Stimulated activated CD8-positive, alpha-beta memory T cell treated with anti-CD3 and anti-CD28 coated beads, Interleukin-12 subunit alpha, Interleukin-12 subunit beta, amount 100 ng/mL, for 24 hours (primary cell): Measurements from ENCODE around the gene PVALEF.

ENCODE experiments used
- DNase-seq: peaks from one replicate; pipeline ENCODE4 v3.0.0-alpha.2; 2020; ENCODE audit errors: extremely low read depth

PVALEF gene

DNA sequence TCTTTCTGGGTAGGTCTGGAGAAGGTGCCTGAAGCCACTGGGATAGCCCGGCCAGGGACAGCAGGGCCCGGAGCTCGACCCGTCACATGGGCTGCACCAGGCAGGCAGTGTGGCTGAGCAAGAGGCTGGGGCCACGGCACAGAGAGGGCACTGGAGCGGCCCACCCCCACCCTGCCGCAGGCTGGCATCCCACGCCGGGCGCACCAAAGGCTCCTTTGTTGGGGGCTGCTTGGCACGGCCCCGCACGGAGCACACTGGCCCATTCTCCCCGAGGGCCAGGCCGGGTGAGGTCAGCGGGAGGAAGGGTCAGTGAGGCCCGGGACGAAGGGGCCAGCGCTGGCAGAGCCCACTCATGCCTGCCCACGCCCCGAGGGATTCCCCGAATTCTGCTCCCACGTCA lies 36.5 kb upstream of the PVALEF start:
- no peak for DNase-seq

DNA sequence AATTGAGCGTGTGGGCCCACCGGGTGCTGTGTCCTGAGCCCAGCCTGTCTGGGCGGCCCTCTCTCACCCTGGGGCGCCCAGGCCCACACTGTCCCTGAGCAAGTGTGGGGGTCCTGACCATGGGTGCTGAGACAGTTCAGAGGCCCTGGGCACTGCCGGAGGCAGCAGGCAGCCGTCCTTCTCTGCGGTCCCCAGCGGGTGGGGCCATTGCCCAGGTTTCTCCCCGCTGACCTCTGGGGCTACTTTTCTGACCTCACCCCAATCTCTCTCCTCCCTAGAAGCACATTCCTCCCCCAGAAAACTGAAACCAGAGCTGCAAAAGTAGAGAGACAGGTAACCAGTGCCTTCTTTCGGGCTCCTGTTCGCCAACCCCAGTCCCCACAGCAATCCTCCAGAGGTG lies 36.0 kb upstream of the PVALEF start:
- no peak for DNase-seq

DNA sequence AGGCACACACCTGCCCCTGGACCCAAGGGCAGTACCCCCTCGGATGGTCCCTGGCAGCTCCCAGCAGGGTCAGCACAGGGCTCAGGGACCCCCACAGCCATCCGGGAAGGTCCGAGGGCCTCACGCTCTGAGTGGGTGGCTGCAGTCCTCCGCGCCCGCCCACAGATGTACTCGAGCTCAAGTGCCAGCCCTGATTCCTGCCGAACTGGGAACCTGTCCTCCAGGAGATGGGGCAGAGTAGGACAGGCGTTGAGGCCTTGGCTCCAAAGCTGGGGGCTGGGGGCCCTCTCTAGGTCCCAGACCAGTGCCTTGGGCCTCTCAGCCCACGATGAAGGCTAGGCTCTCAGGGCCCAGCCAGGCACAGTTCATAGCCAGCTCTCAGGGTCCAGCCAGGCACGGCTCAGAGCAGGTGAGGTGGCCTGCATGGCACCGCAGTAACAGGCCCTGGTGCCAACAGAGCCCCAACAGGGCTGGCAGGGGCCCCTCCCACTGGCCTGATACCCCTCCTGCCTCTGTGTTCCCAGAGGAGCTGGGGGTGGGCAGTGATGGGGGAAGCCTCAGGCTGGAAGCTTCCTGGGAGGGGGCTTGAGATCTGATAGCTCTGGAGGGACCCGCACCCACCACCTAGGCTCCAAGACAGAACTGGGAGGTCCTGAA lies 35.5 kb upstream of the PVALEF start:
- no peak for DNase-seq

DNA sequence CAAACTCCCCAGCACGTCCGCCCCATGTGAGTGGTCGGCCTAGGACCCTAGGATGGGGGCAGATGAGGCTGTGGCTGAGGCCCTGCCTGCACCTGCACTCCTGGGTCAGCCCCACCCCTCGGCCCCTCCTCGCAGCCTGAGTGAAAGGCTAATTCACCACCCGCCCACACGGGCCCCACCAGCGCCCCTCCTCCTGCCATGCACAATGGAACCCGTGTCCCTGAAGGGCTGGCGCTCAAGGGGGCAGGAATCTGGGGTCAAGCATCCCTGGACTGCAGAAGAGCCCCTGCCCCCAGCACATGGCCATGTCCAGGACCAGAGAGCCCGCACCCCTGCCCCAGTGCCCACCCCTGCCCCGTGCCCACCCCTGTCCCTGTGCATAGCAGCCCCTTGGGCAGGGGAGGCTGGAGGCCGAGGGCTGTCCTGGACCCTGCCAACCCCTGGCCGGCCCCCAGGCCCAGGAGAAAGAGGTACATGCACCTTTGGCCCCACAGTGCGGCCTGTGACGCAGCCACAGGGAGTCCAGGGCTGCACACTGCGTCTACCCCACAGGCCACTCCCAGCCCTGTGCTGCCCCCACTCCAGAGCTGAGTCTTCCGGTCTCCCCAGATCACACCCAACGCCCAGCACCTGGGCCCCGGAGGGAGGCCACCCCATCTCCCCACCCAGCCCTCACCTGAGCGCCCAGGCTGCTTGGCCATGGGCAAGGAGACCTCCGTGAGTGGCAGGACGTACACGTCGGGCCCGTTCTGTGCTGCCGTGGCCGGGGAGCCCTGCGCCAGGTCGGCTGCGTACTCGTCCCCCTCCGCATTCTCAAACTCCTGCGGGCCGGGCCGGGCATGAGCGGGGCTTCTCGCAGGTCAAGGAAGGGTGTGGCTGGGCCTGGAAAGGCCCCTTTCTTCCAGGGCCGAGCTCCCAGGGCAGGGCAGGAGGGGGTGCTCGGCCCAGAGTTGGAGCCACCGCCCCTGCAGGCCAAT lies 34.6 kb upstream of the PVALEF start:
- DNase-seq, result no peak

DNA sequence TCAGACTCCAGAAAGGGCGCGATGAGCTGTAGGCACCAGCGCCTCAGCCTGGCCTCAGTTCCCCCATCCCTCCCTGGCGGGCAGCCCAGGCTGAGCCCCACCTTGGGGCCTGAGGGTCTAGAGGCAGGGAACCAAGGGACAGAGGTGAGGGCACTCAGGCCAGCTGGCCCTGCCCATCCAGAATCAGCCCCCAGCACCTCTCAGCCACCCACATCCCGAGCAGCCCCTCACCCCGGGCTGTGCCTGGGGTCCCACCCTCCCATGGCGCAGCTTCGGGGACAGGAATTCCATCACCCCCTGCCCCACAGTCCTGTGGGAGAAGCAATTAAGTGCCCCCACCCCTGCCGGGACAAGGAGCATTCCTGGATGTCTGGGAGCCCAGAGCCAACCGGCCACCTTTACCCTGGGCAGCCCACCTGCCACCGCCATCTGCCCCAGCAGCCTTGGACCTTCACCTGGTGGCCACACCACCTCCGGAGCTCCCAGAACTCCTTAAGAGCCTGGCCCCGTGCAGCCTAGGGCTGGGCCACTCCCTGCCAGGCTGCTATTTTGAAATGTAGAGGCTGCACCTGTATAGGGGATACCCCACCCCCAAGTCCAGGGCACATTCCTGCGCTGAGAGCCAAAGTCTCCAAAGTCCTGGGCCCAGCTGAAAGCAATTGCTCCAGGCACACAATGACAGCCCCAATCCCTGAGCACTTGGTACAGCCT lies 33.7 kb upstream of the PVALEF start:
- no peak for DNase-seq

DNA sequence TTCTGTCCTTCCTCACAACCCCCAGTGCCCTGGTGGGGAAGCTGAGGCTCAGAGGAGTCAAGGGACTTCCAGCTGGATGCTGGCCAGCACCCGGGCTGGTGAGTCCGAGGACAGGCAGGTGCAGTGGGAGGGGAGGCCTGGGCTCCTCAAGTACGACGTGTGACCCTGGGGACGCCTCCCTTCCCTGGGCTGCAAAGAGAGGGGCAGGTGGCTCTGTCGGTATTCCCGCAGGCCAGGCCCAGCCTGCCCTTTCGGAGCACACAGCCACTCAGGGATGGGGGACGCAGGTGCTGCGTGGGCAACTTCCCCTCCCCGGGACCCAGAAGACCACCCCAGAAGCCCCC lies 33.1 kb upstream of the PVALEF start:
- DNase-seq, result no peak

DNA sequence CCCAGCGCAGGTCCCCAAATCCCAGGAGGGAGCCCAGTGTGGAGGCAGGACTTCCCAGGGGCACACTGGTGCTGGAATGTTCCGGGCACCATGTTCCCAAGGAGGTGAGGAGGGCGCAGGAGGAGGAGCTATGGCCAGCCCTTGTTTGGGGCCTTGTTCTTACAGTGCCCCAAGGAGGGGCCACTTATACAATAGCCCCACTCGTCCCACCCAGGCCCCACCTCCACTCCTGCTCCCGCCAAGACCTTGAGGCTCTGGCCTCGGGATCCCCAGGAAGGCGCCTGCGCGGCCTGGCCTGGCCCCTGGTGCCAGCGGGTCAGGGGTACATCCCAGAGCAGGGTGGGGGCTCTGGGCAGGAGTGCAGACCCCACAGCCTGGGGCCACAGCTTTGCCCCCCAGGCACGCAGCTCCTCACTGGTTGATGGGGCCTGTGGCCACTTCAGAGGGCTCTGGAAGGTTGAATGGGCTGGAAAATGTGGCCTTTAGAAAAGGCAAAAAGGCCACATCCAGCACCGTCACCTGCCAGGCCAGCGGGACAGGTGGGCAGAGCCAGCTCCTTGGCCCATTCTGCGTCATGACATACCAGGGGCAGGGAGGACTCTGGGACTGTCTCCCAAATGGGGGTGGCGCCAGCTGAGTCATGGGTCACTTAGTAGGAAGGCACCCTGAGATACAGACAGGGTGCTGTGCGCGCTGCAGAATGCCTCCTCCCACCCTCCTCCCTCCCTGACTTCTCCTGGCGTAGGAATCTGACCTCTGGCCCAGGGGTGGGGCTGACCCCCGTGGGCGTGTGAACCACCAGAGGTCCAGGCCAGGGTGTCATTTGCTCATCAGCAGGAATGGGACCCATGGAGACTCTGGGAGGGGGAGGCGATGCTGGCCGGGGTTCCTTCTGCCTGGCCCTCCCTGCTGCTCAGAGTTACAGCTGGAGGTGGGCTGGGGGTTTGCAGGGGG lies 32.3 kb upstream of the PVALEF start:
- DNase-seq, result no peak

DNA sequence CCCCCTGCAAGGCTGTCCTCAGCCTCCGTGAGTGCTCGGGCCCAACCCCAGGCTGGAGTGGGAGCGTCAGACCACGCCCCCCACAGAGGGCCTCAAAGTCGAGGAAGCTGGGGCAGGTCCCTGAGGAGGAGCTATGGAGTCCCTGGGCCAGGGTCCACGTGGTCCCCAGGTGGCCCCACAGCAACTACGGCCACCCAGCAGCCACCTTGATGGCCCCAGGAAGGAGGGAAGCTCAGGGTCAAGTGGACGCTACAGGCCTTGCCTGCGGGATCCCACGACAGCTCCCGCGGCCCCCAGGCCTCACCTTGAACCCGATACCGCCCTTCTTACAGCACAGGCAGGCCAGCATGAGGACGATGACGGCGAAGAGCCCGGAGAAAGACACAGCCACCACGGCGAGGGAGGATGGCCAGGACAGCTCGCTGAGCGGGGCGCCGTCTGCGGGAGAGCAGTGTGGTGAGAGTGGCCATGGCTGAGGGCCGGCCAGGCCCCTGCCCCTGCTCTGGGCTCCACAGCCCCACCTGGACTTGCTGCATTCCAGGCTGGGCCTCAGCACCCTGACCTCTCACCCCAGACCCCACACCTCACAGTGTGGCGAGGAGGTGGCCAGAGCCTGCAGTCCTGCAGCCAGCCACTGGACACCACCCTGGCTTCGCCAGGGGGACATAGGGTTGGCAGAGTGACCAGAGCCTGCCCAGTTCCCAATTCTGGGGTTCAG lies 31.1 kb upstream of the PVALEF start:
- no peak for DNase-seq

DNA sequence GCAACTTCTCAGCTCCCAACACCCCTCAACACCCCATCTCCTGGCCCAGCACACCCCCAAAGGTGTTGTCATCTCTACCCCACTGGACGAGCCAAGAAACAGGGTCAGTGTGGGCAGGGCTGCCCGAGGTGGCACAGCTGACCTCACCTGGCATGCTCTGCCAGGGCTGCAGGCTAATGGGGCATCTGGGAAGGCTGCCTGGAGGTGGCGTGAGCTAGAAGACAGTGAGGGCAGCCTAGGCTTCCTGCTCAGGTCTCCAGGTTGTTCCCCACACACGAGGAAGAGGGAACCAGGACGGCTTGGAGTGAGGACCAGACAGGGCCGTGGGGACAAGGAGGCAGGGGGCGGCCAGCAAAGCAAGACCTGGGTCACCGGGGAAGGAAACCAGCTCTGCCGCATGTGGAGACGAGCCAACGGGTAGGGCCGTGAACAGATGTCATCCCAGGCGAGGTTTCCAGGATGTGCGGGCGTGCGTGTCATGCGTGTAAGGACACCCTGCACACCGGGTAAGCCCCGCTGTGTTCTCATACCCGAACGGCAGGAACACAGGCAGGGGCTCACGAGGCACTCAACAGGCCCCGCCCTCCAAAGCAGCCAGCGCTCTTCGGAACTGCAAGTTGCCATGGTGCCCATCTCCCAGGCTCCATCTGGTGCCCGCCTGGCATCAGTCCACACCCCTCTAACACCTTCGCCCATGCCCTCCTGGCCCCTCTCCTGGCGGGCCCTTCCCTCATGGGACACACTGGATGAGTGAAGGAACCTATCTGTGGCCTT lies 29.6 kb upstream of the PVALEF start:
- no peak for DNase-seq

DNA sequence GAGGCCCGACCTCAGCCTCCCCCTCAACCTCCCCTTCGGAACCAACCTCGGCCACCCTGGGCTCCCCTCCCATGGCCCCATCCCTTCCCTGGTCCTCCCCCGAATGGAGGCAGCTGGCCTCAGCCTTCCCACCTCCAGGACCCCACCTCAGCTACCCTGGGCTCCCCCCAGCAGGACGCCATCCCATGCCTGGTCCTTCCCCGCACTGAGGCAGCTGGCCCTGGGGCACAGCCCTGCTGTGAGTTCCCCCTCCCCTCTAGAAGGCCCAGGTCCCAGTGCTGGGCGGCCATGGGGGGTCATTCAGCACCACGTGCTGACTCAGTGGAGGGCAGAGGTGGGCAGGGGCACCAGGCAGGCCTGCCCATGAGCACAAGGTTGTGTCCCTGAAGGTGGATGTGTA lies 28.9 kb upstream of the PVALEF start:
- DNase-seq, result no peak

DNA sequence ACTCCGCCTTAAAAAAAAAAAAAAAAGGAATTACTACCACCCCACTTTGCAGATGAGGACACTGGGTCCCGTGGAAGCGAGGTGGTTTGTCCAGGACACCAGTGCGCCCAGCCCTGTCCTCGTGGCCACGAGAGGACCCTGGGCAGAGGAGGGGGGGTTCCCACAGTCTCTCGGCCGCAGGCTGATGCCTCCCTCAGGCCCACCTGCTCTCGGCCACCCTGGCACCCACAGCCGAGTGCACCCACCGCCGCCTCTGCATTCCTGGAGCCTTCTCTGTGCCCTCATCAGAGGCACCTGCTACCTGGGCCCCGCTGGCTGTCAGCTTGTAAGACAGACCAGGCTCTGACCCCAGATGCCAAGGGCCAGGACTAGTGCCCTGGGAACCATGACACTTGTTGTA lies 28.1 kb upstream of the PVALEF start:
- DNase-seq, result no peak

DNA sequence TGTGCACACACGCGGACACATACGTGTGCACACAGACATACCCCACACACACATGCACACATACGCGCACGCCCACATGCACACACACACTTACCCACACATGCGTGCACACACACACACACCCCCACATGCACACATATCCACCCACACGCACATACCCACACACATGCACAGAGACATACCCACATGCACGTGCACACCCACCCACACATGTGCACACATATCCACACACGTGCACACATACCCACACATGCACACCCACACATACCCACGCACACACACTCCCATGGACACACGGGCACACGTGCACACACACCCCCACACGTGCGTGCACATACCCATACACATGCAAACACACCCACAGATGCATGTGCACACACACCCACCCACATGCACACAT lies 27.2 kb upstream of the PVALEF start:
- DNase-seq, result no peak

DNA sequence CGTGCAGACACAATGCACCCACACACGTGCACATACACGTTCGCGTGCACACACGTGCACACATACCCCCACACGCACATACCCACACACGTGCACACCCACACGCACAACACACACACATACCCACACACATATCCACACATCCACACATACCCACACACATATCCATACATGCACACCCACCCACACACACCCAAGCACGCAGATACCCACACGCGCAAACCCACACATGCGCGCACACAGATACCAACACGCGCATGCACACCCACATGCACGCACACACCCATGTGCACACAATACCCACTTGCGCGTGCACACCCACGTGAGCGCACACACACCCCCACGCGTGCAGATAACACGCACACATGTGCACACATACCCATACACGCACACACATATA lies 26.8 kb upstream of the PVALEF start:
- no peak for DNase-seq

DNA sequence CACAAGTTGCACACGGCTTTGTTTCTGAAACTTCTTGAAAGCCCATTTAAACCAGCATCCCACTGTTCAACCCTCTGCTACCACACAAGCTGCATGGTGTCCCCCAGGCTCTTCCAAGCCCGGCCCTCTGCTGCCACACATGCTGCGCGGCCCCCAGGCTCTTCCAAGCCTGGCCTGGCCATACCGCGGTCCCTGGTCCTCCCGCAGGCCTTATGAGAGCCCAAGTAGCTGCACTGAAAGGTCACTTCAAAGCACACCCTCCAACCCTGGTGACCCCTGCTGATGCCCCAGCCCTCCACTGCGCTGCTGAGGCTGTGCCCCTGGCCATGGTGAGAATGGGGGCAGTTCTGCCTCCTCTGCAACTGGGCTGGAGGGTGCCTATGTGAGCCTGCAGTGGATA lies 25.9 kb upstream of the PVALEF start:
- no peak for DNase-seq

DNA sequence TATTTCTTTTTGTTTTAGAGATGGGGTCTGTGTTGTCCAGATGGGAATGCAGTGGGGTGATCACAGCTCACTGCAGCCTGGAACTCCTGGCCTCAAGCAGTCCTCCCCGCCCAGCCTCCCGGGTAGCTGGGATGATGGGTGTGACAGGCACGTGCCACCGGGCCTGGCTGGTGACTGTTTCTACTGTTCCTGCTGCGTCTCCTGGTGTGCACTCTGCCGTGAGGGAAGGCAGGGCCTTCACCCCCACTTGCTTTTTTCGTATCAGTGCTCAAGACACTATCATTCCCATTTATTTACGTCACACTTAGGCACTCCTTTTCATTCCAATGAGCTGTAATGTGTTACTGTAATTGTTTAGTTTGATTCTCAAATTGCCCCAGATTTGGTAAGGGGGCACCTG lies 25.3 kb upstream of the PVALEF start:
- DNase-seq, result no peak

DNA sequence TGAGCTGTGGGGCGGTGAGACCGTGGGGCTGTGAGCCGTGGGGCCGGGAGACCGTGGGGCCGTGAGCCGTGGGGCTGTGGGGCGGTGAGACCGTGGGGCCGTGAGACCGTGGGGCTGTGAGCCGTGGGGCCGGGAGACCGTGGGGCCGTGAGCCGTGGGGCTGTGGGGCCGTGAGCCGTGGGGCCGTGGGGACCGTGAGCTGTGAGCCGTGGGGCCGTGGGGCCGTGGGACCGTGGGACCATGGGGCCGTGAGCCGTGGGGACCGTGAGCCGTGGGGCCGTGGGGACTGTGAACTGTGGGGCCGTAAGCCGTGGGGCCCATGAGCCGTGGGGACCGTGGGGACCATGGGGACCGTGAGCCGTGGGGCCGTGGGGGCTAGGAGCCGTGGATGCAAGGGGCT lies 24.6 kb upstream of the PVALEF start:
- no peak for DNase-seq

DNA sequence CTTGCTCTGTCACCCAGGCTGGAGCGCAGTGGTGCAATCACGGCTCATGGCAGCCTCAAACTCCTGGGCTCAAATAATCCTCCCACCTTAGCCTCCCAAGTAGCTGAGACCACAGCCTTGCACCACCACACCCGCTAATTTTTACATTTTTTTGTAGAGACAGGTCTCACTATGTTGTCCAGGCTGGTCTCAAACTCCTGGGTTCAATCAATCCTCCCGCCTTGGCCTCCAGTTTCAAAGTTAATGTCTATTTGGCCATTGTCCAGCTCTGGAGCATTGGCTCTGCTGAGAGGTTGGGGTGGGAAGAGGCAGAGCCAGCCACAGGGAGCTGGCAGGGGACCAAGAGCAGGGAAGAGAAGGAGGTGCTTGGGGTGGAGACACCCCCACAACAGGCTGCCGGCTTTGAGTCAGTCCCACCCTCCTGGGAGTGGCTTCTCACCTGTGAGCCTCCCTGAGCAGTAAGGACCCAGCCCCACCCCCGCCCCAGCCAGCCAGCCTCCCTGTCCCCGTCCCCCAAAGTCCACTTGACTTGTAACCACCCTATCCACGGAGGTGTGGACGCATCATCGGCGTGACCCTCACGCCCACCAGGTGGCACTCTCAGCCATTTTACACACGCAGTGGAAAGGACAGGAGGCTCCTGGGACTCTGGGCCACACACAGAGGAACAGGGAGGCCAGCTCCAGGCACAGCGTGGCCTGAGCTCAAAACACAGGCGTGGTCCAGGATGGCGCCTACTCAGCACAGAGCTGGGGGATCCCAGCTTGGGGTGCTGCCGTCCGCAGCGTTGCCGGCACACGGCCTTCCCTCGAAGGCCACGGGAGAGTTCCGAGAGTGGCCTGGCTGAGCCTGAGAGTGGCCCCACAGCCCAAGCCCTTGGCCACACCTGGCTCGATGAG lies 22.8 kb upstream of the PVALEF start:
- peak; percentile 17 for DNase-seq

DNA sequence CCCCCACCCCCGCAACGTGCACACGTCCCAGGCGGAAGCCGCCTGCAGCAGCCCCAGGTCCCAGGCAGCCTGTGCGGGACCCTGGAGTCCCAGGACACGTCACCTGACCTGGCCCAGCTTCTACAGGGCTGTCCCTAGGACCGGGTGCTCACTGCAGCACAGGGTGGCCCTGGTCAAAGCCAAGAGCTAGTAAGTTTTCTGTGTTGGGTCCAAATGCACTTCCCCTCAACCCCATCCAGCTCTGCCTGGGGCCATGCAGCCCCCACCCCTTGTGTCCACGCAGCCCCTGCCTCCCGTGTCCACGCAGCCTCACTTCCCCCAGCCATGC lies 22.1 kb upstream of the PVALEF start:
- no peak for DNase-seq

DNA sequence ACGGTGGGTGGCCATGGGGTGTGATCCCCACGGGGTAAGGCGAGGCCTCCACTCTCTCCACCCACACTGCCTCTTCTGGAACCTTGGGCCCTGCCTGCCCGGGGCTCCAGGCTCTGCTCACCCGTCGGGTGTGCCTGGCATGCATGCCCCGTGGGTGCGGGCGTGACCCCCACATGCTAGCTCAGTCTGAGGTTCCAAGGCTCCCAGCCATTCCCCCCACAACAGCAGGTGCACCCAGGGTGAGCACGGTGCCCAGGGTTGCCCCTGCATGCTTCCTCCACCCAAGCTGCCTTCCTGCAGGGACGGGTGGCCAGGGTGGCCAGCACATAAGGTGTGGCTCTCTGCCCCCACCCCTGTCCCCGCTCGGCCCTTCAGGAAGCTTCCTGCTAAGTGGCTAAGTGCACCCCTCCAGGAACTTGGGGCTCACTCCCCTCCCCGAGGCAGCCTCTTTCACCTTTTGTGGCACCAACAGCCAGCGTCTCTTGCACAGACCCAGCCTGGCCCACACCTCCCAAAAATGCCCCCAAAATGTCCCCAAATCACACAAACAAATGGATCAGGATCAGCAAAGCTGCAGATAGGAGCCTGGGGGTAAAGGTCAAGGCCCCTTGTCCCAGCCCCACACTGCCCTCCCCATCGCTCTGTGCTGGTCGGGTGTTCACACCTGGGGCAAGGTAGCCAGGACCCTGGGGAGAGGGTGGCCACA lies 21.4 kb upstream of the PVALEF start:
- no peak for DNase-seq
